ENCODE results near the gene ZMIZ2. TPM values are rescaled to one million over a fixed set of nuclear protein-coding genes. Genes with fewer than 3 reads are reported as not detected.
"Not testable (repeated sequence)": the region's sequence is repeated elsewhere in the genome, so short reads cannot be mapped to it uniquely, and the experiment has no call there.

ZMIZ2 gene
- total RNA-seq (2014; rRNA removed; shearing (Covaris generic)), result 0.92 and 2.3 TPM in 2 replicates

DNA sequence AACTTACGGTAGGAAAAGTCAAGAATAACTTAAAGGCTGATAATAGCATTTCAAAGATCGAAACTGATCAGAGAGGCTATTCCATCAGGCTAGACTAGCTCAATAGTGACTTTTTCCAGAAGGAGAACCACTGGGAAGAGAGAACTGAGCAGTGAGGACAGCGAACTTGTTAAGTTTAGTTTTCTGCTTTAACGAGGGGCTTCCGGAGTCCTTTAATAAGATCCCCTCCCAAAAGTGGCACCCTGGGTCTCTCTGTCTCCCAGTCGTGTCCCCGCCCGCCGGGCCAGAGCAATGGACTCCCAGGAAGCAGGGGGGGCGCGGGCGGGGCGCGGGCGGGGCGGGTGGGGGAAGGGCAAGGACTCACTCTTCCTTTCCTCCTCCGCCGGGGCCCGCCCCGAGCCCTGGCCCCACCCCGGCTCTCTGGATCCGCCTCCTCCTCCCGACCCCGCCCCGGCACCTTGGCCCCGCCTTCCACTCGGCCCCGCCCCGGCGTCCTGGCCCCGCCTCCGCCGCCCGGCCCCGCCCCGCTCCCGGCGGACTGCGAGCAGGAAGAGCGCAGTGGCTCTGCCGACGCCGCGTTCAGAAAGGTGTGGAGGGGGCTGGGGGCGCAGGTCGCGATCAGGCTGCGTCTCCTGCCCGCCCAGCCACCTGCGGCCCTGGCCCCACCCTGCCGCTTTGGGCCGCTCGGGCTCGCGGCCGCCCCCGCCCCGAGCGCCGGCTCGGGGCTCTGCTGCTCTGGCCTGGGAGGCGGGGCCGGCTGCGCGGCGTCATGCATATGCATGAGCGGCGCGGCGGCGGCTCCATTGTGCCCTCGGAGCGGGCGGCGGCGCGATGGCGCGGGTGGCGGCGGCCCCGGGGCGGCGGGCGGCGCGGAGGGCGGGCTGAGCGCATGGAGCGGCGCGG lies at the start of gene ZMIZ2:
Gene ZMIZ2 (plus strand): TSS at position 803 of the 903 bp plus-strand sequence. CDS start 7,403 bp downstream, outside the sequence.
- in situ Hi-C loops (cut with HindIII; ENCODE audit: low sequenced_read_pairs), result no loop called here
- peak; percentile 92 for DNase-seq (ENCODE audit: low spot score)

GRCh38 chr7:44699598-44699997 lies 49.0 kb upstream of the ZMIZ2 start:
- DNase-seq (ENCODE audit: low spot score); in situ Hi-C loops (cut with HindIII; ENCODE audit: low sequenced_read_pairs): not testable (repeated sequence)

GRCh38 chr7:44700322-44700721 lies 48.3 kb upstream of the ZMIZ2 start:
- in situ Hi-C loops (cut with HindIII; ENCODE audit: low sequenced_read_pairs), result no loop called here
- DNase-seq (ENCODE audit: low spot score), result no peak

GRCh38 chr7:44703391-44703790 lies 45.3 kb upstream of the ZMIZ2 start:
- in situ Hi-C loops (cut with HindIII; ENCODE audit: low sequenced_read_pairs); DNase-seq (ENCODE audit: low spot score): not testable (repeated sequence)

- in situ Hi-C loops (cut with HindIII; ENCODE audit: low sequenced_read_pairs), result no loop called here
- DNase-seq (ENCODE audit: low spot score), result peak; percentile 23
These were observed 44.7 kb upstream of the ZMIZ2 start for GRCh38 chr7:44703921-44704320.

- in situ Hi-C loops (cut with HindIII; ENCODE audit: low sequenced_read_pairs), result no loop called here
- DNase-seq (ENCODE audit: low spot score), result no peak
These were observed 43.2 kb upstream of the ZMIZ2 start for GRCh38 chr7:44705434-44705833.

- DNase-seq (ENCODE audit: low spot score), result no peak
- in situ Hi-C loops (cut with HindIII; ENCODE audit: low sequenced_read_pairs), result no loop called here
These were observed 41.7 kb upstream of the ZMIZ2 start for GRCh38 chr7:44706788-44707557.

GRCh38 chr7:44707558-44708230 lies 41.0 kb upstream of the ZMIZ2 start:
- DNase-seq (ENCODE audit: low spot score), result no peak
- in situ Hi-C loops (cut with HindIII; ENCODE audit: low sequenced_read_pairs), result no loop called here

GRCh38 chr7:44709011-44709915 lies 39.4 kb upstream of the ZMIZ2 start:
- in situ Hi-C loops (cut with HindIII; ENCODE audit: low sequenced_read_pairs), result no loop called here
- no peak for DNase-seq (ENCODE audit: low spot score)

GRCh38 chr7:44709945-44710596 lies 38.6 kb upstream of the ZMIZ2 start:
- DNase-seq (ENCODE audit: low spot score), result no peak
- in situ Hi-C loops (cut with HindIII; ENCODE audit: low sequenced_read_pairs), result no loop called here

- in situ Hi-C loops (cut with HindIII; ENCODE audit: low sequenced_read_pairs), result no loop called here
- no peak for DNase-seq (ENCODE audit: low spot score)
These were observed 37.1 kb upstream of the ZMIZ2 start for GRCh38 chr7:44711528-44711927.

- DNase-seq (ENCODE audit: low spot score), result no peak
- in situ Hi-C loops (cut with HindIII; ENCODE audit: low sequenced_read_pairs), result no loop called here
These were observed 36.6 kb upstream of the ZMIZ2 start for GRCh38 chr7:44712012-44712411.

- DNase-seq (ENCODE audit: low spot score), result no peak
- in situ Hi-C loops (cut with HindIII; ENCODE audit: low sequenced_read_pairs), result no loop called here
These were observed 35.5 kb upstream of the ZMIZ2 start for GRCh38 chr7:44713141-44713540.

DNA sequence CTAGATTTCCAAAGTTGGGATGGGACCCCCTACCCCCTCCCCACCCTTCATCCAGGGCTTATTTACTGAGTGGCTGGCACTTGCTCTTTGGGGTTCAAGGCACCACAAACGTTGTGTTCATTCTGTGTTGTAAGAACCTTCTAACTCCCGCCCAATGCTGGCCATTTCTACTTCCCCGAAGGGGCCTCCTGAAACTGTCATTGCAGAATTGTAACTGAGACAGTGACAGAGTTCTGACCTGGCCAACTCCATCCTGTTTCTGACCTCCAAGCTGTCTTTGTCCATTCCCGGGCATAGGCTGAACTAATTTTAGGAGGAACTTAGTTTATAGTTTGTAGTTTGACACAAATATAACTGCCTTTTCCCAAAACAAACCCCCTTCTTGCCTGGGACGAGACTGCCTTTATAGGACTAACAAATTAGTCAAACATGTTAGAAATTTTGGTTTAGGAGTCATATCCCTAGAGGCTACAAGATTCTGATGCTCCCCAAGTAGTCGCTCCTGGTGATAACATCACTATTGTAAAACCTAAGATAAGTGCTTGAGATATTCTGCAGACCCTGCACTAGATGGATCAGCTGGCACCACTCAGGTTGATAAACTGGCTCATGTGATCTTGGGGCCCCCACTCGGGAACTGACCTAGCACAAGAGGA lies 34.8 kb upstream of the ZMIZ2 start:
- DNase-seq (ENCODE audit: low spot score), result no peak
- in situ Hi-C loops (cut with HindIII; ENCODE audit: low sequenced_read_pairs), result no loop called here

GRCh38 chr7:44716205-44716604 lies 32.4 kb upstream of the ZMIZ2 start:
- in situ Hi-C loops (cut with HindIII; ENCODE audit: low sequenced_read_pairs), result no loop called here

GRCh38 chr7:44720301-44720700 lies 28.3 kb upstream of the ZMIZ2 start:
- no peak for DNase-seq (ENCODE audit: low spot score)
- in situ Hi-C loops (cut with HindIII; ENCODE audit: low sequenced_read_pairs), result no loop called here

More at GRCh38 chr7:44716205-44716604, 32.4 kb upstream of the ZMIZ2 start:
- DNase-seq (ENCODE audit: low spot score), result no peak

- DNase-seq (ENCODE audit: low spot score), result no peak
These were observed 24.4 kb upstream of the ZMIZ2 start for GRCh38 chr7:44724276-44724675.

DNA sequence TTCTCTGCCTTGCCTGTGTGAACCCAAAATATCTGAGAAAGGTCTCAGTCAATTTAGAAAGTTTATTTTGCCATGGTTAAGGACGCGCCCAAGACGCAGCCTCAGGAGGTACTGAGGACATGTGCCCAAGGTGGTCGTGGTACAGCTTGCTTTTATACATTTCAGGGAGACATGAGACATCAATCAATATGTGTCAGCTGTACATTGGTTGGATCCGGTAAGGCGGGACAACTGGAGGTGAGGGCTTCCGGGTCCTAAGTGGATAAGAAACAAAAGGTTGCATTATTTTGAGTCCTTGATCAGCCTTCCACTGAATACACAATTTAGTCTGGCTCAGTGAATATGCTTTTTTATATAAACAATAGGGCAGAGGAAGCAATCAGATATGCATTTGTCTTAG lies 22.4 kb upstream of the ZMIZ2 start:
- in situ Hi-C loops (cut with HindIII; ENCODE audit: low sequenced_read_pairs); DNase-seq (ENCODE audit: low spot score): not testable (repeated sequence)

More at GRCh38 chr7:44724276-44724675, 24.4 kb upstream of the ZMIZ2 start:
- in situ Hi-C loops (cut with HindIII; ENCODE audit: low sequenced_read_pairs), result no loop called here

All from G401 (cell line).